Pancreas (tissue), 10 donors: ENCODE results near the gene ADAMTSL5. TPM values are rescaled to one million over a fixed set of nuclear protein-coding genes. Genes with fewer than 3 reads are reported as not detected.
A peak's percentile ranks its signal among the peaks of the same experiment; 100 is the strongest.

Experiments used
- ATAC-seq, 4 donors: fragments of 200-7000 bp; cut with Tn5 transposase; one replicate each; pipeline versions ENCODE4 v1.8.0 to v1.9.1; 2020; ENCODE audit warnings: mild to moderate bottlenecking in 4 of 4, moderate library complexity in 4 of 4
- DNase-seq, 6 donors: peaks; one replicate each; pipeline ENCODE4 v3.0.0-alpha.2; 2020
- FAIRE-seq: peaks from 2 replicates; lab custom pipeline; 2012; peaks lifted over from hg19 to GRCh38; lab: Jason Lieb, UNC
- H3K27ac ChIP-seq, 4 donors: fragments of 200-600 bp; sonication (generic); 1 replicate in 3 of 4; 2 replicates in 1 of 4; pipeline versions ENCODE4 v1.5.0 to v1.8.0; 2020
- H3K27me3 ChIP-seq, 4 donors: fragments of 200-600 bp; one replicate each; pipeline ENCODE4 v1.8.0; 2021
- H3K36me3 ChIP-seq, 3 donors: fragments of 200-600 bp; sonication (generic) in 1 of 3; one replicate each; pipeline versions ENCODE4 v1.5.0 to v1.8.0; 2020 to 2021
- H3K4me1 ChIP-seq, 3 donors: fragments of 200-600 bp; one replicate each; pipeline ENCODE4 v1.8.0; 2021
- H3K4me3 ChIP-seq, 4 donors: fragments of 200-600 bp; sonication (generic) in 2 of 4; one replicate each; pipeline versions ENCODE4 v1.5.0 to v1.8.0; 2020 to 2021
- H3K9me3 ChIP-seq, 4 donors: fragments of 200-600 bp; one replicate each; pipeline ENCODE4 v1.8.0; 2021
- WGBS, 2 donors: extraction: QIAGEN DNeasy Blood & Tissue Kit; methylation state at CpG; one replicate each; pipeline ENCODE4 v1.1.7; 2013; 5-methylcytosine and 5-hydroxymethylcytosine counted together
- intact Hi-C, 3 donors: fragments of 100-400 bp; cut with DNase I; formaldehyde crosslinking; loops; one replicate each; pipeline versions ENCODE4 v1.11.1 to v1.14.2; 2022
- polyA plus RNA-seq, 2 donors: library from polyadenylated mRNA; stranded (reverse); fragments of 200-250 nt; gene quantifications; one replicate each; pipeline ENCODE4 v1.2.3, GENCODE V29; 2013
- total RNA-seq, 6 donors: library from RNA; stranded (reverse); fragmentation: NEBNext Ultra II Directional in 4 of 6; extraction: Animal tissue kit (Norgen Biotek cat#: 25700) in 4 of 6; gene quantifications; one replicate each; pipeline versions ENCODE4 v1.2.1 to v1.2.4, GENCODE V29; 2021 to 2023
- TF ChIP-seq, protein P1 (sequence below), 4 donors: fragments of 200-600 bp; sonication (generic) in 3 of 4; IDR thresholded peaks; one replicate each; pipeline versions ENCODE4 v1.5.0 to v1.8.0; 2021; ENCODE audit warnings: antibody characterized with exemption in 4 of 4
- donor health status: healthy with polysubstance abuse.
- donor health status: DM: no; HTN: no; CAD: no; lungs with moderate emphysema.
- donor health status: DM: no; HTN: no; CAD: no.
- donor health status: control.
- donor health status: control.
- donor health status: Bipolar disorder and iron deficiency.
- donor health status: DM: yes; HTN: yes; CAD: no.
- donor health status: DM: no; HTN: no; CAD: no.
- donor health status: DM: no; HTN: no; CAD: no.
- donor health status: DM: yes; HTN: yes; CAD: no.

Gene ADAMTSL5
- total and polyA plus RNA-seq, 8 donors: 0.23 to 4.0 (median 0.69) TPM

DNA sequence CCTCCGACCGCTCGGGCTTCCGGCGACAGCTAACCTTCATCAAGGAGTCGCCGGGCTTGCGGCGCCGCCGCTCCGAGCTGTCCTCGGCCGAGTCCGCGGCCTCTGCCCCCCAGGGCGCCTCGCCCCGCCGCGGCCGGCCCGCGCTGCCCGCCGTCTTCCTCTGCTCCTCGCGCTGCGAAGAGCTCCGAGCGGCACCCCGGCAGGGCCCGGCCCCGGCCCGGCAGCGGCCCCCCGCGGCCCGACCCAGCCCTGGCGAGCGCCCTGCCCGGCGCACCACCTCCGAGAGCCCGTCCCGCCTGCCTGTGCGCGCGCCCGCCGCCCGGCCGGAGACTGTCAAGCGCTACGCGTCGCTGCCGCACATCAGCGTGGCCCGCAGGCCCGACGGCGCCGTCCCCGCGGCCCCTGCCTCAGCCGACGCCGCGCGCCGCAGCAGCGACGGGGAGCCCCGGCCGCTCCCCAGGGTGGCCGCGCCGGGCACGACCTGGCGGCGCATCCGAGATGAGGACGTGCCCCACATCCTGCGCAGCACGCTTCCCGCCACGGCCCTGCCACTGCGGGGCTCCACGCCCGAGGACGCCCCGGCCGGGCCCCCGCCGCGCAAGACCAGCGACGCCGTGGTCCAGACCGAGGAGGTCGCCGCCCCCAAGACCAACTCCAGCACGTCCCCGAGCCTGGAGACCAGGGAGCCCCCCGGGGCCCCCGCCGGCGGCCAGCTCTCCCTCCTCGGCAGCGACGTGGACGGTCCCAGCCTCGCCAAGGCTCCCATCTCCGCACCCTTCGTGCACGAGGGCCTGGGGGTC lies 43.4 kb downstream of the ADAMTSL5 start:
- TF ChIP-seq, protein P1, sequence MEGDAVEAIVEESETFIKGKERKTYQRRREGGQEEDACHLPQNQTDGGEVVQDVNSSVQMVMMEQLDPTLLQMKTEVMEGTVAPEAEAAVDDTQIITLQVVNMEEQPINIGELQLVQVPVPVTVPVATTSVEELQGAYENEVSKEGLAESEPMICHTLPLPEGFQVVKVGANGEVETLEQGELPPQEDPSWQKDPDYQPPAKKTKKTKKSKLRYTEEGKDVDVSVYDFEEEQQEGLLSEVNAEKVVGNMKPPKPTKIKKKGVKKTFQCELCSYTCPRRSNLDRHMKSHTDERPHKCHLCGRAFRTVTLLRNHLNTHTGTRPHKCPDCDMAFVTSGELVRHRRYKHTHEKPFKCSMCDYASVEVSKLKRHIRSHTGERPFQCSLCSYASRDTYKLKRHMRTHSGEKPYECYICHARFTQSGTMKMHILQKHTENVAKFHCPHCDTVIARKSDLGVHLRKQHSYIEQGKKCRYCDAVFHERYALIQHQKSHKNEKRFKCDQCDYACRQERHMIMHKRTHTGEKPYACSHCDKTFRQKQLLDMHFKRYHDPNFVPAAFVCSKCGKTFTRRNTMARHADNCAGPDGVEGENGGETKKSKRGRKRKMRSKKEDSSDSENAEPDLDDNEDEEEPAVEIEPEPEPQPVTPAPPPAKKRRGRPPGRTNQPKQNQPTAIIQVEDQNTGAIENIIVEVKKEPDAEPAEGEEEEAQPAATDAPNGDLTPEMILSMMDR (IDR thresholded peaks at IDR 0.05): no peak
- 1 to 3% methylated on average over 38 to 117 of the region's 117 CpGs for WGBS, 2 donors
- no peaks in the 10 kb centered on the region for H3K36me3 ChIP-seq
- peak in 3 of 6 donors; percentile 44 to 81 (median 67) for DNase-seq
- no peaks in the 10 kb centered on the region for H3K9me3 ChIP-seq
- H3K27ac ChIP-seq: no peak overlapping the region
- intact Hi-C loops: no loop called here
- ATAC-seq: peak in 1 of 4 donors; percentile 6
- H3K4me1 ChIP-seq: peaks cover 16 to 35% (median 35%) of the 10 kb centered on the region in 3 donors
- peaks cover 0 to 30% (median 5%) of the 10 kb centered on the region in 4 donors for H3K27me3 ChIP-seq
- H3K4me3 ChIP-seq: peak overlapping the region in 2 of 4 donors; percentile 16 to 45
- FAIRE-seq: no peak

DNA sequence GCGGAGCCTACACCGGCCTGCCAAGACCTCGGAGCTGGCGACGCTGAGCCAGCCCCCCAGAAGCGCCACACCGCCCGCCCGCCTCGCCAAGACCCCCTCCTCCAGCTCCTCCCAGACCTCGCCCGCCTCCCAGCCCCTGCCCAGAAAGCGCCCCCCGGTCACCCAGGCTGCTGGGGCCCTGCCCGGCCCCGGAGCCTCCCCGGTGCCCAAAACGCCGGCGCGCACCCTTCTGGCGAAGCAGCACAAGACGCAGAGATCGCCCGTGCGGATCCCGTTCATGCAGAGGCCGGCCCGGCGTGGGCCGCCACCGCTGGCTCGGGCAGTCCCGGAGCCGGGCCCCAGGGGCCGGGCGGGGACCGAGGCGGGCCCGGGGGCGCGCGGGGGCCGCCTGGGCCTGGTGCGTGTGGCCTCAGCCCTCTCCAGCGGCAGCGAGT lies 44.0 kb downstream of the ADAMTSL5 start:
- 0 to 2% methylated on average over 17 to 47 of the region's 47 CpGs for WGBS, 2 donors
- H3K4me1 ChIP-seq: peaks cover 16 to 35% (median 35%) of the 10 kb centered on the region in 3 donors
- peak overlapping the region in 2 of 4 donors; percentile 16 to 30 for H3K4me3 ChIP-seq
- TF ChIP-seq, protein P1 (IDR thresholded peaks at IDR 0.05): no peak
- peaks cover 0 to 30% (median 5%) of the 10 kb centered on the region in 4 donors for H3K27me3 ChIP-seq
- FAIRE-seq (no peak), DNase-seq (peak in 3 of 6 donors; percentile 53 to 88 (median 78)), ATAC-seq (peak in 2 of 4 donors; percentile 4 to 18)
- H3K9me3 ChIP-seq: no peaks in the 10 kb centered on the region
- intact Hi-C loops: no loop called here
- H3K27ac ChIP-seq: no peak overlapping the region
- H3K36me3 ChIP-seq: no peaks in the 10 kb centered on the region

DNA sequence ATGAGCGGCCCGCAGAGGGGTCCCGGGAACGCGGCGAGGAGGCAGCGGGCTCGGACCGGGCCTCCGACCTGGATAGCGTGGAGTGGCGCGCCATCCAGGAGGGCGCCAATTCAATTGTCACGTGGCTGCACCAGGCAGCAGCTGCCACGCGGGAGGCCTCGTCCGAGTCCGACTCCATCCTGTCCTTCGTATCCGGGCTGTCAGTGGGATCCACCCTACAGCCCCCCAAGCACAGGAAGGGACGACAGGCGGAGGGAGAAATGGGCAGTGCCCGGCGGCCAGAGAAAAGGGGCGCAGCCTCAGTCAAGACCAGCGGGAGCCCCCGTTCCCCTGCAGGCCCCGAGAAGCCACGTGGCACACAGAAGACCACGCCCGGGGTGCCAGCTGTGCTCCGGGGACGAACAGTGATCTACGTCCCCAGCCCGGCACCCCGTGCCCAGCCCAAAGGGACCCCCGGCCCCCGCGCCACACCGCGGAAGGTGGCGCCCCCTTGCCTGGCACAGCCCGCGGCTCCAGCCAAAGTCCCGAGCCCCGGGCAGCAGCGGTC lies 44.5 kb downstream of the ADAMTSL5 start:
- no peak overlapping the region for H3K27ac ChIP-seq
- H3K36me3 ChIP-seq: no peaks in the 10 kb centered on the region
- FAIRE-seq (no peak), DNase-seq (peak in 2 of 6 donors; percentile 57 to 77), ATAC-seq (no peak)
- 7 to 8% methylated on average over 42 to 49 of the region's 49 CpGs for WGBS, 2 donors
- peaks cover 16 to 35% (median 35%) of the 10 kb centered on the region in 3 donors for H3K4me1 ChIP-seq
- intact Hi-C loops: no loop called here
- H3K27me3 ChIP-seq: peaks cover 0 to 30% (median 5%) of the 10 kb centered on the region in 4 donors
- TF ChIP-seq, protein P1 (IDR thresholded peaks at IDR 0.05): no peak
- no peaks in the 10 kb centered on the region for H3K9me3 ChIP-seq
- H3K4me3 ChIP-seq: peak overlapping the region in 1 of 4 donors; percentile 30

DNA sequence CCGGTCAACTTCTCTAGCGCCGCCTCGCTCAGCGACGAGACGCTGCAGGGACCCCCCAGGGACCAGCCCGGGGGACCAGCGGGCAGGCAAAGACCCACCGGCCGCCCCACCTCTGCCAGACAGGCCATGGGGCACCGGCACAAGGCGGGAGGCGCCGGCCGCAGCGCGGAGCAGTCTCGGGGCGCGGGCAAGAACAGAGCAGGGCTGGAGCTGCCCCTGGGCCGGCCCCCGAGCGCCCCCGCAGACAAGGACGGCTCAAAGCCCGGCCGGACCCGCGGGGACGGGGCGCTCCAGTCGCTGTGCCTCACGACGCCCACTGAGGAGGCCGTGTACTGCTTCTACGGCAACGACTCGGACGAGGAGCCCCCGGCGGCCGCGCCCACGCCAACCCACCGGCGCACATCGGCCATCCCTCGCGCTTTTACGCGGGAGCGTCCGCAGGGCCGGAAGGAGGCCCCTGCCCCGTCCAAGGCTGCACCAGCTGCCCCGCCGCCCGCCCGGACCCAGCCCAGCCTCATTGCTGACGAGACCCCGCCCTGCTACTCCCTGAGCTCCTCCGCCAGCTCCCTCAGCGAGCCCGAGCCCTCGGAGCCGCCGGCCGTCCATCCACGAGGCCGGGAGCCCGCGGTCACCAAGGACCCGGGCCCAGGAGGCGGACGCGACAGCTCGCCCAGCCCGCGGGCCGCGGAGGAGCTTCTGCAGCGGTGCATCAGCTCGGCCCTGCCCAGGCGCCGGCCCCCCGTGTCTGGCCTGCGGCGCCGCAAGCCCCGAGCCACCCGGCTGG lies 45.1 kb downstream of the ADAMTSL5 start:
- TF ChIP-seq, protein P1 (IDR thresholded peaks at IDR 0.05): no peak
- Histone ChIP-seq H3K4me3 (peak overlapping the region in 1 of 4 donors; percentile 30), H3K9me3 (no peaks in the 10 kb centered on the region), H3K4me1 (peaks cover 16 to 35% (median 35%) of the 10 kb centered on the region in 3 donors), H3K36me3 (no peaks in the 10 kb centered on the region), H3K27me3 (peaks cover 0 to 25% (median 5%) of the 10 kb centered on the region in 4 donors), H3K27ac (no peak overlapping the region)
- no peak for FAIRE-seq
- intact Hi-C loops: no loop called here
- no peak for ATAC-seq
- 4 to 5% methylated on average over 67 to 92 of the region's 92 CpGs for WGBS, 2 donors
- peak in 3 of 6 donors; percentile 30 to 81 (median 57) for DNase-seq
